ENCODE results near the gene PIP5K1C.
"Not testable (repeated sequence)": the region's sequence is repeated elsewhere in the genome, so short reads cannot be mapped to it uniquely, and the experiment has no call there.

Gene PIP5K1C

GRCh38 chr19:3659746-3660112 is 40.5 kb downstream of the PIP5K1C start:
- no peak for DNase-seq

GRCh38 chr19:3658870-3659745 is 41.2 kb downstream of the PIP5K1C start:
- no peak for DNase-seq

GRCh38 chr19:3658004-3658869 is 42.0 kb downstream of the PIP5K1C start:
- DNase-seq, result no peak

- no peak for DNase-seq
Observed at GRCh38 chr19:3657395-3657769, 42.9 kb downstream of the PIP5K1C start.

GRCh38 chr19:3656747-3657394 is 43.4 kb downstream of the PIP5K1C start:
- no peak for DNase-seq

- DNase-seq, result no peak
Observed at GRCh38 chr19:3656073-3656746, 44.1 kb downstream of the PIP5K1C start.

- no peak for DNase-seq
Observed at GRCh38 chr19:3655402-3656072, 44.7 kb downstream of the PIP5K1C start.

GRCh38 chr19:3653865-3654513 is 46.3 kb downstream of the PIP5K1C start:
- no peak for DNase-seq

GRCh38 chr19:3653081-3653795 is 47.0 kb downstream of the PIP5K1C start:
- DNase-seq, result no peak

- DNase-seq, result no peak
Observed at GRCh38 chr19:3652422-3652821, 47.8 kb downstream of the PIP5K1C start.

- no peak for DNase-seq
Observed at GRCh38 chr19:3651684-3652083, 48.6 kb downstream of the PIP5K1C start.

GRCh38 chr19:3649888-3650287 is 50.4 kb downstream of the PIP5K1C start:
- no peak for DNase-seq

GRCh38 chr19:3648037-3648905 is 52.0 kb downstream of the PIP5K1C start:
- no peak for DNase-seq

- DNase-seq, result not testable (repeated sequence)
Observed at GRCh38 chr19:3647102-3647501, 53.2 kb downstream of the PIP5K1C start.

GRCh38 chr19:3646336-3647092 is 53.8 kb downstream of the PIP5K1C start:
- DNase-seq, result no peak

GRCh38 chr19:3645726-3646125 is 54.5 kb downstream of the PIP5K1C start:
- DNase-seq, result no peak

GRCh38 chr19:3645067-3645396 is 55.2 kb downstream of the PIP5K1C start:
- no peak for DNase-seq

GRCh38 chr19:3644351-3645066 is 55.8 kb downstream of the PIP5K1C start:
- no peak for DNase-seq
